D721Med (cell line): ENCODE results near the gene SPG7.

ENCODE experiments used
- DNase-seq: peaks from one replicate; pipeline ENCODE4 v3.0.0; 2011; ENCODE audit warnings: low spot score; ENCODE audit not compliant: insufficient read length
- FAIRE-seq: peaks from 2 replicates; lab custom pipeline; 2011; peaks lifted over from hg19 to GRCh38; lab: Jason Lieb, UNC
- TF ChIP-seq, protein P1 (sequence below): IDR thresholded peaks from 2 replicates; pipeline ENCODE4 v1.5.1; 2012; ENCODE audit warnings: mild to moderate bottlenecking, control low read depth; ENCODE audit not compliant: insufficient read depth; ENCODE audit errors: missing control alignments

Gene SPG7

DNA sequence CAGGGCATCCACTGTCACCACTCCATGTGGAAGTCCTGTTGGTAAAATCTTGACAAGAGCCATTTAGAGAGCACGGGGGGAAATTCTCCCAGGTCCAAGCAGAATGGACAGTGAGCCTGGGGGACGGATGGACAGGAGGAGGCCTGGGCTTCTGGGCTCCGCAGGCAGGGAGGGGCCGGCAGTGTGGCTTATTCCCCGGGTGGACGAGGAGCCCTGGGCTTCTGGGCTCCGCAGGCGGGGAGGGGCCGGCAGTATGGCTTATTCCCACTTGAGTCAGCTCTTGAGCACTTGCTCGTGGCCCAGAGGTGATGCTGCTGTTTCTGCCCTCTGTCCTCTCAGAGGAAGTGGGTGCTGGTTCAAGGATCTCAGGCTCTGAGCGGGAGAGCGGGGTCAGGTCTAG is 30.1 kb downstream of the SPG7 start:
- FAIRE-seq (no peak), DNase-seq (no peak)

DNA sequence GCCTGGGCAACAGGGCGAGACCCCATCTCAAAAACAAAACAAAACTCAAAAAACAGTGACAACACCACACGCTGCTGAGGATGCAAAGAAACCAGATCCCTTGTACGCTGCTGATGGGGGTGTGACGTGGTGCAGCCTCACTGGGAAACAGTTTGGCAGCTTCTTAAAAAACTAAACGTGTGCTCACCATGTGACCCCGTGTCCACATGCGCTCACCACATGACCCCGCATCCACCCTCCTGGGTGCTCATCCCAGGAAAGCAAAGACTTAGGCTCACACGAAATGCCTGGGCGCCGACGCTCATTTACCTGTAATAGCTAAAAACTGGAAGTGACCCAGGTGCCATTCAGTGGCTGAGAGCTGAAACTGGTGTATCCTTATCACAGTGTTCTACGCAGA is 32.4 kb downstream of the SPG7 start:
- DNase-seq (no peak), FAIRE-seq (no peak)
- TF ChIP-seq, protein P1, sequence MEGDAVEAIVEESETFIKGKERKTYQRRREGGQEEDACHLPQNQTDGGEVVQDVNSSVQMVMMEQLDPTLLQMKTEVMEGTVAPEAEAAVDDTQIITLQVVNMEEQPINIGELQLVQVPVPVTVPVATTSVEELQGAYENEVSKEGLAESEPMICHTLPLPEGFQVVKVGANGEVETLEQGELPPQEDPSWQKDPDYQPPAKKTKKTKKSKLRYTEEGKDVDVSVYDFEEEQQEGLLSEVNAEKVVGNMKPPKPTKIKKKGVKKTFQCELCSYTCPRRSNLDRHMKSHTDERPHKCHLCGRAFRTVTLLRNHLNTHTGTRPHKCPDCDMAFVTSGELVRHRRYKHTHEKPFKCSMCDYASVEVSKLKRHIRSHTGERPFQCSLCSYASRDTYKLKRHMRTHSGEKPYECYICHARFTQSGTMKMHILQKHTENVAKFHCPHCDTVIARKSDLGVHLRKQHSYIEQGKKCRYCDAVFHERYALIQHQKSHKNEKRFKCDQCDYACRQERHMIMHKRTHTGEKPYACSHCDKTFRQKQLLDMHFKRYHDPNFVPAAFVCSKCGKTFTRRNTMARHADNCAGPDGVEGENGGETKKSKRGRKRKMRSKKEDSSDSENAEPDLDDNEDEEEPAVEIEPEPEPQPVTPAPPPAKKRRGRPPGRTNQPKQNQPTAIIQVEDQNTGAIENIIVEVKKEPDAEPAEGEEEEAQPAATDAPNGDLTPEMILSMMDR = no peak

More for the DNA sequence above, 30.1 kb downstream of the SPG7 start:
- TF ChIP-seq, protein P1 = no peak

DNA sequence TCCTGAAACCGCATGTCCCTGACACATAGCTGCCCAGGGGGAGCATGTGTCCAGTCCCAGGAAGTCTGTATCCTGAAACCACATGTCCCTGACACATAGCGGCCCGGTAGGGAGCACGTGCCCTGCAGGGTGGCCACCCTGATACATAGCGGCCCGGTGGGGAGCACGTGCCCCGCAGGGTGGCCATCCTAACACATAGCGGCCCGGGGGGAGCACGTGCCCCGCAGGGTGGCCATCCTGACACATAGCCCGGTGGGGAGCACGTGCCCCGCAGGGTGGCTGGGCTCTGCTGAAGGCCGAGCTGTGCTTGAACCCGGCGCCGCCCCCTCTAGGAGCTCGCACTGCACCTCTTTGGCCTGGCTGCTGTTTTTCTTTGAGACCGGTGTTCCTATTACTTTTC is 33.6 kb downstream of the SPG7 start:
- TF ChIP-seq, protein P1 = no peak
- FAIRE-seq (no peak), DNase-seq (no peak)

DNA sequence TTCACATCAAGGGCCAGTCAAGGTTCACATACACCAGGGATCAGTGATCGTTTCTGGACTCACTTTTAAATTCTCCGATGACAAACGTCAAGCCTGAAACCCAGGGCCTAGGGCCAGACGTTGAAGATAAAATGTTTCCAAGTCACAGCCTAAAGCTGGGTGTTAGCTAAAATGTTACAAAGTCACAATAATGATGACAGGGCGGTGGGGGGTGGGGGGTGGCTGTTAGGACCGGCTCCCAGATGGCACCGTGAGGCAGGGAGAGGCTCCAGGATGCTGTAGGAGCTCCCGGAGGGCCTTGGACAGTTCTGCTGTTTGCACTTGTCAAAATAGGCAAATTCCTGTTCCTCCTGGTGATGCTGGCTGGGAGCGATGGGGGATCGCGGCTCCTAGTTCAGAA is 35.9 kb downstream of the SPG7 start:
- TF ChIP-seq, protein P1 = no peak
- no peak for FAIRE-seq
- DNase-seq = no peak

DNA sequence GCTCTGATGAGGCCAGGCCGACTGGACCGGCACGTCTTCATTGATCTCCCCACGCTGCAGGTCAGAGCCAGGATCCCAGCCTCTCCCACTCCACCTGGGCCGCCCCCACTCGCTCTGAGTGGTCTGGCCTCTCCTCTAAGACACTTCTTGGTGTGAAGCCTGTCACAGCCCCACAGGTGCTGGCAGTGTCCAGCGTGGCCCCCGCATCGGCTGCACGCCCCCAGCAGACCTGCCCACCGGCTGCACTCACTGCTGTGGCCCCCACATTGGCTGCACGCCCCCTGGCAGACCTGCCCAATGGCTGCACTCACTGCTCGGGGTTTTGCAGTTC is 36.5 kb downstream of the SPG7 start:
- TF ChIP-seq, protein P1 = no peak
- DNase-seq (no peak), FAIRE-seq (no peak)

DNA sequence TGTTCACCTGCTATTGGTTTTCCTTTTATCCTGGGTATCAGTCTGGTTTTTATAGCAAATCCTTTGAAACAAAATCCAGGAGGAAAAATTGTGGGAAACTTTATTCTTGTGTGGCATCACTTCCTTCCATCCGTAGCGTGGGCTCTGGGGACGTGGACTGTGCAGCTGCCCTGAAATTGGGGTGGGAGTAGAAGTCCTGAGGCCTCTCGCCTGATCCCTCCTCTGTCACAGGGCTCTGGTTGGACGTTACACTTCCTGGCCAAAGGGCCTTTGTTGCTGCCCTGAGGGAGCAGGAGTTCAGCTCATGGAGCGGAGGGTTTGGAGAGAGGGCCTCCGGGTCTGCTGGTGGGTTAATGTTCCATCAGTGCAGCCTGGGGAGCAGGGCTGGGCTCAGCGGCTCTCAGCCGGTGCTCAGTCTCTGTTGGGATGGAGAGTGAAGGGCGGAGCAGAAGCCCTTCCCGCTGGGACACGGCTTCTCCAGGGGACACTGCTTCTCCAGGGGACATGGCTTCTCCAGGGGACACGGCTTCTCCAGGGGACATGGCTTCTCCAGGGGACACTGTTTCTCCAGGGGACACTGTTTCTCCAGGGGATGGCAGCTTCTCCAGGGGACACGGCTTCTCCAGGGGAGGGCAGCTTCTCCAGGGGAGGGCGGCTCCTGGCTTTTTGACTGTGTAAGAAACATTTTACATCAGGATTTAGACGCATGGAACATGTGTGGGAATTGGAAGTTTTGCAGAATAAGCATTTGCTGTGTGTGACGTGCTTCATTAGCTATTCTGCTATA is 37.0 kb downstream of the SPG7 start:
- TF ChIP-seq, protein P1 = no peak
- FAIRE-seq = no peak
- DNase-seq = no peak

DNA sequence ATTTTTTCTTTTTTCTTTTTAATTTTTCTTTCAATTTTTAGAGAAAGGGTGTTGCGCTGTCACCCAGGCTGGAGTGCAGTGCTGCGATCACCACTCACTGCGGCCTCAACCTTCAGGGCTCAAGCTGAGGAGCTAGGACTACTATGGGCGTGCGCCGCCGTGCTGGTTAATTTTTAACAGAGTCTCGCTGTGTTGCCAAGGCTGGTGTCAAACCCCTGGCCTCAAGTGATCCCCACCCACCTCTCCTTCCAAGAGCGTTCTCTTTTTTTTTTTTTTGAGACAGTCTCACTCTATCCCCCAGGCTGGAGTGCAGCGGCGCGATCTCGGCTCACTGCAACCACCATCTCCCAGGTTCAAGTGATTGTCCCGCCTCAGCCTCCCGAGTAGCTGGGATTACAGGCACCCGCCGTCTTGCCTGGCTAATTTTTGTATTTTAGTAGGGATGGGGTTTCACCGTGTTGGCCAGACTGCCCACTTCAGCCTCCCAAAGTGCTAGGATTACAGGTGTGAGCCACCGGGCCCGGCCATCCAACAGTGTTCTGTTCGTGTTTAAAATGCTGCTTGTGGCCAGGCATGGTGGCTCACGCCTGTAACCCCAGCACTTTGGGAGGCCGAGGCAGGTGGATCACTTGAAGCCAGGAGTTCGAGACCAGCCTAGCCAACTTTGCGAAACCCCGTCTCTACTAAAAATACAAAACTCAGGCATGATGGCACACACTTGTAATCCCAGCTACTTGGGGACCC is 37.8 kb downstream of the SPG7 start:
- DNase-seq = no peak

More for the DNA sequence above, 37.8 kb downstream of the SPG7 start:
- TF ChIP-seq, protein P1 = no peak
- FAIRE-seq = no peak
